Tracheal epithelial cell (primary cell): ENCODE data around the gene LRIG2. TPM values are rescaled to one million over a fixed set of nuclear protein-coding genes. Genes with fewer than 3 reads are reported as not detected.

Experiments
- total RNA-seq: library from RNA; depleted of rRNA; stranded (reverse); fragments of >200 nt; gene quantifications from 2 replicates; pipeline ENCODE4 v1.2.1, GENCODE V29; 2014

The LRIG2 gene, protein sequence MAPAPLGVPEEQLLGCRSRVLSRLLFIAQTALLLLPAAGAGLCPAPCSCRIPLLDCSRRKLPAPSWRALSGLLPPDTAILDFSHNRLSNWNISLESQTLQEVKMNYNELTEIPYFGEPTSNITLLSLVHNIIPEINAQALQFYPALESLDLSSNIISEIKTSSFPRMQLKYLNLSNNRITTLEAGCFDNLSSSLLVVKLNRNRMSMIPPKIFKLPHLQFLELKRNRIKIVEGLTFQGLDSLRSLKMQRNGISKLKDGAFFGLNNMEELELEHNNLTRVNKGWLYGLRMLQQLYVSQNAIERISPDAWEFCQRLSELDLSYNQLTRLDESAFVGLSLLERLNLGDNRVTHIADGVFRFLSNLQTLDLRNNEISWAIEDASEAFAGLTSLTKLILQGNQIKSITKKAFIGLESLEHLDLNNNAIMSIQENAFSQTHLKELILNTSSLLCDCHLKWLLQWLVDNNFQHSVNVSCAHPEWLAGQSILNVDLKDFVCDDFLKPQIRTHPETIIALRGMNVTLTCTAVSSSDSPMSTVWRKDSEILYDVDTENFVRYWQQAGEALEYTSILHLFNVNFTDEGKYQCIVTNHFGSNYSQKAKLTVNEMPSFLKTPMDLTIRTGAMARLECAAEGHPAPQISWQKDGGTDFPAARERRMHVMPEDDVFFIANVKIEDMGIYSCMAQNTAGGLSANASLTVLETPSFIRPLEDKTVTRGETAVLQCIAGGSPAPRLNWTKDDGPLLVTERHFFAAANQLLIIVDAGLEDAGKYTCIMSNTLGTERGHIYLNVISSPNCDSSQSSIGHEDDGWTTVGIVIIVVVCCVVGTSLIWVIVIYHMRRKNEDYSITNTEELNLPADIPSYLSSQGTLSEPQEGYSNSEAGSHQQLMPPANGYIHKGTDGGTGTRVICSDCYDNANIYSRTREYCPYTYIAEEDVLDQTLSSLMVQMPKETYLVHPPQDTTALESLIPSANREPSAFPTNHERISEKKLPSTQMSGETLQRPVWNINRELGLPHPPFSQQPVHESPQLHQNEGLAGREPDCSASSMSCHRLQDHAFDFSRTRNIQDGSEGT
- total RNA-seq, result 10.0 and 12.3 TPM in 2 replicates

DNA sequence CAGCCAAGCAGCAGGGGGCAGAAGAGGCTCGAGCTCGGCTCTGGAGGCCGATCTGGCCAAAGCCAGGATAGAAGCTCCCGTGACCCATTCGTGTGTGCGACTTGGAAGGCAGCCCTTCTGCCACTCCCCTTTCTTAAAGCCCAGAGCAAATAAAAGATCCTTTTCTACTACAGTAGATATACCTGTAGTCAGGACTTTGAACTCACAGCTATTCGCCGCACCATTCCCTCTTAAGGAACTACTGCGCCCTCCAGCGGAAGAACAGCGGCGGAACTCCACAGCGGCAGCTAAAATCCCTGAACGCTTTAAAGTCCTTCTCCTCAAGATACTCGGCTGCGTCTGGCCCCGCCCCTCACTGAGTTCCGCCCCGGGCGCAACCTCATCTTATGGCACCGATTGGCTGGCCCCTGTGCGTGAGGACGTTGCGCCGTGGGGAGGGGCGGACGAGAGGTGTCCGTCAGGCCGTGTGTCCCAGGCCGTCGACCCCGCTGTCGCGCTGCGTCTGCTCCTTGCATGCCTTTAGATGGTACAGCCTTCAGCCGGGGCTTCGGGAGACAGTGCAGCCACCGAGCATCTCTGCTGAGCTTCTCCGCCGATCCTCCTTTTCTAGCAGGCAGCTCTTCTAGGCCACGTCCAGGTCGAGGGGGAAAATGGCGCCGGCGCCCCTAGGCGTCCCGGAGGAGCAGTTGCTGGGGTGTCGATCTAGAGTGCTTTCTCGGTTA lies at the start of gene LRIG2:
Gene LRIG2 (plus strand): TSS at position 442 of the 722 bp plus-strand sequence. CDS start 209 bp downstream, at position 651.

Other genes with a start within 250 kb of the LRIG2 start
- gene SLC16A1, start 117.0 kb upstream of the LRIG2 start, total RNA-seq, result 192 TPM in 2 replicates